Mesothelial cell of epicardium (in vitro differentiated cells): ENCODE results near the gene PGRMC1. TPM values are rescaled to one million over a fixed set of nuclear protein-coding genes. Genes with fewer than 3 reads are reported as not detected.

Source experiments
- DNase-seq, 2 experiments: peaks; one replicate each; pipeline ENCODE4 v3.0.0; 2021; ENCODE audit warnings: low spot score in 2 of 2; ENCODE audit not compliant: unreplicated experiment in 2 of 2
- H3K27ac Mint-ChIP-seq: 2 replicates; pipeline ENCODE4 v1.8.0; 2021; ENCODE audit warnings: mixed read lengths
- H3K27me3 Mint-ChIP-seq: 2 replicates; pipeline ENCODE4 v1.8.0; 2021; ENCODE audit warnings: low read depth, mixed read lengths
- H3K36me3 Mint-ChIP-seq: 2 replicates; pipeline ENCODE4 v1.8.0; 2021; ENCODE audit warnings: mixed read lengths
- H3K4me1 Mint-ChIP-seq: 2 replicates; pipeline ENCODE4 v1.8.0; 2021; ENCODE audit warnings: mixed read lengths
- H3K4me3 Mint-ChIP-seq: 2 replicates; pipeline ENCODE4 v1.8.0; 2021; ENCODE audit warnings: mild to moderate bottlenecking, moderate library complexity, mixed read lengths
- H3K9me3 Mint-ChIP-seq: 2 replicates; pipeline ENCODE4 v1.8.0; 2021; ENCODE audit warnings: mixed read lengths
- total RNA-seq: library from RNA; stranded (reverse); gene quantifications from 3 replicates; pipeline ENCODE4 v1.2.1, GENCODE V29; 2021
- TF ChIP-seq, protein P1 (sequence below): fragments of 200-600 bp; sonication (generic); IDR thresholded peaks from one replicate; pipeline ENCODE4 v1.5.0; 2021; ENCODE audit warnings: antibody characterized with exemption; ENCODE audit not compliant: unreplicated experiment

PGRMC1 gene
- total RNA-seq, 1 donor from 2014 or later, result 137 TPM

DNA sequence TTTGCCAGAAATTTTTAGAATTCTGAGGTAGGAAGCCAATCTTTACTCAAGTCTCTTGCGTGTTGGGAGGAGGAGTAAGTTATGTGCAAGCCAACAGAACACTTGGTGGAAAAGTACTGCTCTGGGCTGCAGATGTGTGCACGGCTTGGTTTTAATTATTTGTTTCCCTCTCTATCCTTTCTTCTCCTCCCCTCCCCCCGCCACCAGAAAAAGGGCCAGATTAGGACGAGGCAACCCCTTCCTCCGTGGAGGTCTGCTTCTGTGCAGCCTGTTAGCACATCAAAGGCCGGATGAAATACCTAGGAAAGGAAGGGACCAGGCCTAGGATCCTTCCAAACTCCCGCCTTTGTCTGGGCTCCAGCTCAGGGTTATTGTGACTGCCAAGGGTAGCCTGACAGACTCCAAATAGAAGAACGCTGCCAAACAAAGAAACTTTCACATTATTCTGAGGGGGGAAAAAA, 1.0 kb upstream of the PGRMC1 start:
- Mint-ChIP-seq H3K27me3 (no peaks in the 10 kb centered on the region), H3K4me3 (peak overlapping the region; percentile 79), H3K9me3 (no peaks in the 10 kb centered on the region), H3K36me3 (no peaks in the 10 kb centered on the region), H3K4me1 (peaks cover 32% of the 10 kb centered on the region), H3K27ac (peak overlapping the region; percentile 92)
- no peak for DNase-seq
- TF ChIP-seq, protein P1, sequence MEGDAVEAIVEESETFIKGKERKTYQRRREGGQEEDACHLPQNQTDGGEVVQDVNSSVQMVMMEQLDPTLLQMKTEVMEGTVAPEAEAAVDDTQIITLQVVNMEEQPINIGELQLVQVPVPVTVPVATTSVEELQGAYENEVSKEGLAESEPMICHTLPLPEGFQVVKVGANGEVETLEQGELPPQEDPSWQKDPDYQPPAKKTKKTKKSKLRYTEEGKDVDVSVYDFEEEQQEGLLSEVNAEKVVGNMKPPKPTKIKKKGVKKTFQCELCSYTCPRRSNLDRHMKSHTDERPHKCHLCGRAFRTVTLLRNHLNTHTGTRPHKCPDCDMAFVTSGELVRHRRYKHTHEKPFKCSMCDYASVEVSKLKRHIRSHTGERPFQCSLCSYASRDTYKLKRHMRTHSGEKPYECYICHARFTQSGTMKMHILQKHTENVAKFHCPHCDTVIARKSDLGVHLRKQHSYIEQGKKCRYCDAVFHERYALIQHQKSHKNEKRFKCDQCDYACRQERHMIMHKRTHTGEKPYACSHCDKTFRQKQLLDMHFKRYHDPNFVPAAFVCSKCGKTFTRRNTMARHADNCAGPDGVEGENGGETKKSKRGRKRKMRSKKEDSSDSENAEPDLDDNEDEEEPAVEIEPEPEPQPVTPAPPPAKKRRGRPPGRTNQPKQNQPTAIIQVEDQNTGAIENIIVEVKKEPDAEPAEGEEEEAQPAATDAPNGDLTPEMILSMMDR, result no peak

DNA sequence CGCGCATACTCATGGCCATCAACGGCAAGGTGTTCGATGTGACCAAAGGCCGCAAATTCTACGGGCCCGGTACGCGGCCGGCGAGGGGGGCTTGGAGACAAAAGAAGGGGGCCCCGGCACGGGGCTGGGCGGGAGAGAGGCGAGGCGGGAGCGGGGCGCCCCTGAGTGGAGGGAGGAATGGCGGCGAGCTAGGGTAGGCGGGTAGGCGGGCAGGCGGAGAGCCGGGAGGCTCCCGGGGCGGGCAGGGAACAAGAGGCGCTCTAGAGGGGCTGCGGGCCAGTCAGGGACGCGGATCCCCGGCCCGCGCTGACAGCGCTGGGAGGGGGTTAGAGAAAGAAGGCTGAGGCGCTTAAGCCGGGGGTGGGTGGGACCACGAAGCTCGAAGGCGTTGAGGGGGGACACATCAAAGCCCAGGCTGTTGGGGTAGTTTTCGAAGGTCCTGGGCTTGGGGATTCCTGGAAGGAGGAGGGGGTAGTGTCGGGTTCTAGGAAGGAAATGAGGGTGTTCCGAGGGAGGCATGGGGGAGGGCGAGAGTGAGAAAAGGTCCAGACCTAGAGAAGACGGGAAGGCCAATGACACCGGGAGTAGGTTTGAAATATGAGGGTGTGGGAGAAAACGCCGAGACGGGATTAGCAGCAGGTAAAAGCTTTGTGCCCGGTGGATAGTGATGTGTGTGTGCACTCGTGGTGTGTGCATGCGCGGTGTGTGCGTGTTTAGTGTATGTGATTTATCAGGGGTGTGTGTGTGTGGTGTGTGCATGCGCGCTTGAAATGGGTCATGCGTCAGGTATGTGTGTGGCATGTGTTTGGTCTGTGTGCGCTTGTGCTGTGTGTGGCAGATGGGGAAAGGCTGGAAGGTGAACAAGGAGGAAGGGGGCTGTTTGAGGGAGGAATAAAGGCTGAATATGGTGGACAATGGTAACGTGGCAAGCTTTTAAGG, 807 bp downstream of the PGRMC1 start:
- peak; percentile 23 to 45 for DNase-seq
- Mint-ChIP-seq H3K27me3 (no peaks in the 10 kb centered on the region), H3K36me3 (peaks cover 1% of the 10 kb centered on the region), H3K9me3 (peaks cover under 1% of the 10 kb centered on the region), H3K4me3 (peak overlapping the region; percentile 79), H3K4me1 (peaks cover 36% of the 10 kb centered on the region), H3K27ac (peak overlapping the region; percentile 64)
- TF ChIP-seq, protein P1, result no peak

DNA sequence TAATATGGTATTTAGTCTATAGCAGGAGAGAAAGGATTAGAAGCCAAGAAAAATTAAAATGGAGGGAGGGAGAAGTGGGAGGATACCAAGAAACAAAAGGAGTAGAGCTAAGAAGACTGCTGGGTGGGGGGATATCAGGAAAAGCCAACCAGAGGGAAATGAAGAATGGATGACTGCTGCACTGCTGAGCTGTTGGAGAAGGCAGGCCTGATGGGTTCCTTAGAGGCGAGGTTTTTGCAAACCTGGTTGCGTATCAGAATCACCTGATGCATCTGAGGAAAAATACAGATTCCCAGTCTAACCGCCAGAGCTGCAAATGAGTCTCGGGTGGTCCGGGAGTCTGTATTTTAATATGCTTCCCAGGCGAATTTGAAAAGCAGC, 1.5 kb downstream of the PGRMC1 start:
- H3K4me1 Mint-ChIP-seq, result peaks cover 39% of the 10 kb centered on the region

DNA sequence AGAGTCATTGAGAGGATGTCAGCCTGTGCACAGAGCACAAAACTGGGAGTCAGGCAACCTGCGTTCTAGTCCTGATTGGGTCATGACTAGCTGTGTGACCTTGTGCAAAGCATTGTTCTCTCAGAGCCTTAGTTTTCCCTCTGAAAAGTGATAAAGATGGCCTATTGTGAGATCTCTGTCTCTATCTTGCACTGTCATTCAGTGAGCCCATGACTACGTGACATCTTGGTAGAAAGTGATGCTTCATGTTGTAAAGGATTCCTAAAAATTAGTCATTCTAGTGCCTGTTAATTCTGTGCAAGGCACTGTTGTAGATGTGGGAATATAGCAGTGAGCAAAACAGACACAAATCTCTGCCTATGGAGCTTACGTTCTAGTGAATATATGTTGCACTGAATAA, 2.5 kb downstream of the PGRMC1 start:
- TF ChIP-seq, protein P1, result no peak
- Mint-ChIP-seq H3K36me3 (peaks cover 10% of the 10 kb centered on the region), H3K9me3 (peaks cover 12% of the 10 kb centered on the region), H3K4me1 (peaks cover 39% of the 10 kb centered on the region), H3K4me3 (peak overlapping the region; percentile 79), H3K27me3 (no peaks in the 10 kb centered on the region), H3K27ac (no peak overlapping the region)
- DNase-seq, result no peak

More for the DNA sequence above, 1.5 kb downstream of the PGRMC1 start:
- Mint-ChIP-seq H3K27me3 (no peaks in the 10 kb centered on the region), H3K4me3 (peak overlapping the region; percentile 79), H3K9me3 (peaks cover 7% of the 10 kb centered on the region), H3K36me3 (peaks cover 6% of the 10 kb centered on the region), H3K27ac (peak overlapping the region; percentile 75)
- DNase-seq, result no peak
- TF ChIP-seq, protein P1, result no peak

DNA sequence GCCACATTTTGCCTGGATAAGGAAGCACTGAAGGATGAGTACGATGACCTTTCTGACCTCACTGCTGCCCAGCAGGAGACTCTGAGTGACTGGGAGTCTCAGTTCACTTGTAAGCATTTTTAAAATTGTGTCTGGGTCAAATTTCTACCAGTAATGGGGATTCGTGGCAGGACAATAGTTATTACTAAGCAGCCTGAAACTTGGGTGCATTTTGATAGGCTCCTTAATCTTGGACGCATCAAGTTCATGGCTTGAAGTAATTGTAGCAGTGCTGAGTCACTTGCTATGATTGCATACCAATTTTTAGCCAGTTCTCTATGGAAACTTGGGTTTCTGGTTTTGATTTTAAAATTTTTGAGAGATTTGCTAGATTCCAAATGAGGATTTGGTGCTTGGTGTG, 4.3 kb downstream of the PGRMC1 start:
- Mint-ChIP-seq H3K27ac (no peak overlapping the region), H3K4me1 (peaks cover 32% of the 10 kb centered on the region), H3K4me3 (no peak overlapping the region), H3K36me3 (peaks cover 17% of the 10 kb centered on the region), H3K27me3 (no peaks in the 10 kb centered on the region), H3K9me3 (peaks cover 12% of the 10 kb centered on the region)
- no peak for DNase-seq
- TF ChIP-seq, protein P1, result no peak
